SKM-1 treated with dmso at 0.1 percent for 144 hours (cell line): ENCODE results near the gene PAX2.
"Not testable (repeated sequence)": the region's sequence is repeated elsewhere in the genome, so short reads cannot be mapped to it uniquely, and the experiment has no call there.

Experiments used
- DNase-seq: peaks from one replicate; lab custom pipeline; 2025; ENCODE audit not compliant: unreplicated experiment; lab: John Stamatoyannopoulos, UW

The PAX2 gene

GRCh38 chr10:100744987-100745881, at the start of gene PAX2:
PAX2 (plus strand) TSS chr10:100745582; CDS start chr10:100746261, 679 bp downstream.
- DNase-seq = no peak

GRCh38 chr10:100696477-100696901, 48.9 kb upstream of the PAX2 start:
- no peak for DNase-seq

GRCh38 chr10:100697070-100697469, 48.3 kb upstream of the PAX2 start:
- no peak for DNase-seq

- no peak for DNase-seq
Observed at GRCh38 chr10:100697631-100698030, 47.8 kb upstream of the PAX2 start.

GRCh38 chr10:100701704-100702103, 43.7 kb upstream of the PAX2 start:
- DNase-seq = not testable (repeated sequence)

DNA sequence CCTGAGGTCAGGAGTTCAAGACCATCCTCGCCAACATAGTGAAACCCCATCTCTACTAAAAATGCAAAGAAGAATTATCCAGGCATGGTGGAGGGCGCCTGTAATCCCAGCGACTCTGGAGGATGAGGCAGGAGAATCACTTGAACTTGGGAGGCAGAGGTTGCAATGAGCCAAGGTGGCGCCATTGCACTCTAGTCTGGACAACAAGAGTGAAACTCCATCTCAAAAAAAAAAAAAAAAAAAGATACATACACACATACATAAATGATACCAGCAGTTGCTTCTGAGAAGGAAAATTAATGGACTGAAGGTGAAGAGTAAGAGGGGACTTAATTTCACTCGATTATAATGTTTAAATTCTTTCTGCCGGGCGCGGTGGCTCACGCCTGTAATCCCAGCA, 40.2 kb upstream of the PAX2 start:
- no peak for DNase-seq

- no peak for DNase-seq
Observed at GRCh38 chr10:100707261-100707848, 38.0 kb upstream of the PAX2 start.

GRCh38 chr10:100709146-100710082, 36.0 kb upstream of the PAX2 start:
- DNase-seq = no peak

GRCh38 chr10:100710151-100710871, 35.1 kb upstream of the PAX2 start:
- DNase-seq = no peak

GRCh38 chr10:100713049-100713858, 32.1 kb upstream of the PAX2 start:
- no peak for DNase-seq

- no peak for DNase-seq
Observed at GRCh38 chr10:100713859-100714565, 31.4 kb upstream of the PAX2 start.

DNA sequence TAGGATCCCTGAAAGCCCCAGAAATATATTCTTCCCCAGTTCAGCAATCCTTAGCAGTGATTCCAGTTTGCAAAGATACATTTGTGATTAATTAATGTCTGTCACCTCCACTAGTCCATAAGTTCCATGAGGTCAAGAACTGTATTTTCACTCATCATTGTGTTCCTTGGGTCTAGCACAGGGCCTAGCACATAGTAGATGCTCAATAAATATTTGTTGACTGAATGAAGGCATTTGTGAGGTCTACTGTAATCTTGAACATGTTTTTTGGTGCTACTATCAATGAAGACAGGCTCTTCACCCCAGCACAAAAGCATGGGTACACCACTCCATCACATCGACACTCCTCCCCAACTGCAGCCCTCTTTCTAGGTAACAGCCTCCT, 30.8 kb upstream of the PAX2 start:
- DNase-seq = no peak

GRCh38 chr10:100715101-100715444, 30.3 kb upstream of the PAX2 start:
- no peak for DNase-seq

- no peak for DNase-seq
Observed at GRCh38 chr10:100715445-100716385, 29.7 kb upstream of the PAX2 start.

DNA sequence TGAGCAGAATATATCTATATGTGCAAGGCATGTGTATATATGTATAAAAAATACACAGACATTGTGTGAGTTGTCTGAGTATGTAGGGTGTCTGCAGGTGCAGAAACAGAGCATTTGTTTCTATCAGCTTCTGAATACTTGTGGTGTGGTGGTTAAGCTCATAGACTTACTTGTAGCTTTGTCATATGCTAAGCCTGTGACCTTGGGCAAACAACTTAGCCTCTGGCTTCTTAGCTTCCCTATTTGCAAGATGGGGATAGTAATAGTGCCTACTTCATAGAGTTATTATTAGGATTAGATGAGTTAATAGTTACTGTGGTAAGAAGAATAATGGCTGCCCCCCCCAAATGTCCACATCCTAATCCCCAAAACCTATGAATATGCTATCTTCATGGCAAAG, 28.2 kb upstream of the PAX2 start:
- DNase-seq = no peak

- no peak for DNase-seq
Observed at GRCh38 chr10:100718197-100718742, 27.1 kb upstream of the PAX2 start.

- no peak for DNase-seq
Observed at GRCh38 chr10:100723180-100723579, 22.2 kb upstream of the PAX2 start.
